Measurements from ENCODE around the gene SH2B2.
"Not testable (repeated sequence)": the region's sequence is repeated elsewhere in the genome, so short reads cannot be mapped to it uniquely, and the experiment has no call there.

Gene SH2B2

GRCh38 chr7:102306916-102307677, 20.4 kb downstream of the SH2B2 start:
- peak; percentile 21 for DNase-seq

- DNase-seq, result no peak
Measured at GRCh38 chr7:102310414-102310815, 23.7 kb downstream of the SH2B2 start.

GRCh38 chr7:102312317-102312716, 25.6 kb downstream of the SH2B2 start:
- DNase-seq, result no peak

GRCh38 chr7:102313997-102314780, 27.5 kb downstream of the SH2B2 start:
- DNase-seq, result no peak

- DNase-seq, result no peak
Measured at GRCh38 chr7:102317231-102318059, 30.8 kb downstream of the SH2B2 start.

GRCh38 chr7:102318482-102318971, 31.9 kb downstream of the SH2B2 start:
- DNase-seq, result peak; percentile 86

- DNase-seq, result no peak
Measured at GRCh38 chr7:102319671-102320070, 33.0 kb downstream of the SH2B2 start.

- no peak for DNase-seq
Measured at GRCh38 chr7:102320181-102320580, 33.5 kb downstream of the SH2B2 start.

GRCh38 chr7:102320601-102321350, 34.1 kb downstream of the SH2B2 start:
- no peak for DNase-seq

- no peak for DNase-seq
Measured at GRCh38 chr7:102321351-102322201, 34.9 kb downstream of the SH2B2 start.

GRCh38 chr7:102322202-102322715, 35.6 kb downstream of the SH2B2 start:
- no peak for DNase-seq

GRCh38 chr7:102323914-102324195, 37.2 kb downstream of the SH2B2 start:
- no peak for DNase-seq

GRCh38 chr7:102325106-102325505, 38.4 kb downstream of the SH2B2 start:
- not testable (repeated sequence) for DNase-seq

- DNase-seq, result no peak
Measured at GRCh38 chr7:102326157-102326889, 39.7 kb downstream of the SH2B2 start.

GRCh38 chr7:102327183-102327582, 40.5 kb downstream of the SH2B2 start:
- not testable (repeated sequence) for DNase-seq

GRCh38 chr7:102328863-102329262, 42.2 kb downstream of the SH2B2 start:
- not testable (repeated sequence) for DNase-seq

- DNase-seq, result not testable (repeated sequence)
Measured at GRCh38 chr7:102329366-102329765, 42.7 kb downstream of the SH2B2 start.

- DNase-seq, result not testable (repeated sequence)
Measured at GRCh38 chr7:102330666-102331460, 44.2 kb downstream of the SH2B2 start.

GRCh38 chr7:102335574-102335973, 48.9 kb downstream of the SH2B2 start:
- not testable (repeated sequence) for DNase-seq

- not testable (repeated sequence) for DNase-seq
Measured at GRCh38 chr7:102337002-102337401, 50.3 kb downstream of the SH2B2 start.
